ENCODE measurements around the gene SYN1. TPM values are rescaled to one million over a fixed set of nuclear protein-coding genes. Genes with fewer than 3 reads are reported as not detected.

Gene SYN1
- polyA plus RNA-seq, 2 donors = 0.08 to 0.14 TPM

- H3K4me1 ChIP-seq (ENCODE audit: control insufficient read depth in 2 of 2, insufficient read depth in 2 of 2, low read length in 1 of 2) = peaks cover 0 to 3% of the 10 kb centered on the region in 2 donors
- no peaks in the 10 kb centered on the region for H3K36me3 ChIP-seq (ENCODE audit: control insufficient read depth in 2 of 2, insufficient read depth in 2 of 2, low read length in 1 of 2)
- H3K4me3 ChIP-seq (ENCODE audit: low read depth in 1 of 2, low read length in 2 of 2) = no peak overlapping the region
- H3K9me3 ChIP-seq (ENCODE audit: control insufficient read depth in 2 of 2, insufficient read depth in 1 of 2, low read depth in 1 of 2, low read length in 1 of 2) = no peaks in the 10 kb centered on the region
- H3K27ac ChIP-seq (ENCODE audit: low read depth in 2 of 2, low read length in 1 of 2) = no peak overlapping the region
- H3K27me3 ChIP-seq (ENCODE audit: control insufficient read depth in 1 of 2, insufficient read depth in 2 of 2, low read length in 2 of 2) = no peaks in the 10 kb centered on the region
- WGBS, 2 donors = 75 to 83% methylated on average over 6 of the region's 6 CpGs
These were observed 2.2 kb upstream of the SYN1 start for GRCh38 chrX:47621851-47622250.

DNA sequence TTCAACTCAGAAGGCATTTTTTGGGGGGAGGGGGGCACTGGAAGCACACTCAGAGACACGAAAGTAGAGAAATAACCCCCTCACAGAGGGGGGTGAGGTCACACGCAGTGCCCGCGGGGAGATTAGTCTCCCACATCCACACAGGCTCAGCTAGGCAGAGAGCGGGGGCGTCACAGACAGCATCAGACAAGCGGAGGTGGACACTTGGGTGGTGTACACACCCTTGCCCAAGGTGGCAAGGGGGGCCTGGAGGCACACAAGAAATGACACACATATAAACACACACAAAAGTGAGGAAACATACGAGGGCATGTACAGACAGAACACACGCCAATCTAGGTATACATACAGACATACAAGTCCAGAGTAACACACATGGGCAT, 637 bp upstream of the SYN1 start:
- no peak overlapping the region for H3K4me3 ChIP-seq (ENCODE audit: low read depth in 1 of 2, low read length in 2 of 2)
- H3K27me3 ChIP-seq (ENCODE audit: control insufficient read depth in 1 of 2, insufficient read depth in 2 of 2, low read length in 2 of 2) = no peaks in the 10 kb centered on the region
- H3K4me1 ChIP-seq (ENCODE audit: control insufficient read depth in 2 of 2, insufficient read depth in 2 of 2, low read length in 1 of 2) = peaks cover 0 to 3% of the 10 kb centered on the region in 2 donors
- H3K9me3 ChIP-seq (ENCODE audit: control insufficient read depth in 2 of 2, insufficient read depth in 1 of 2, low read depth in 1 of 2, low read length in 1 of 2) = no peaks in the 10 kb centered on the region
- 49 to 59% methylated on average over 9 of the region's 9 CpGs for WGBS, 2 donors
- no peak overlapping the region for H3K27ac ChIP-seq (ENCODE audit: low read depth in 2 of 2, low read length in 1 of 2)
- H3K36me3 ChIP-seq (ENCODE audit: control insufficient read depth in 2 of 2, insufficient read depth in 2 of 2, low read length in 1 of 2) = no peaks in the 10 kb centered on the region

DNA sequence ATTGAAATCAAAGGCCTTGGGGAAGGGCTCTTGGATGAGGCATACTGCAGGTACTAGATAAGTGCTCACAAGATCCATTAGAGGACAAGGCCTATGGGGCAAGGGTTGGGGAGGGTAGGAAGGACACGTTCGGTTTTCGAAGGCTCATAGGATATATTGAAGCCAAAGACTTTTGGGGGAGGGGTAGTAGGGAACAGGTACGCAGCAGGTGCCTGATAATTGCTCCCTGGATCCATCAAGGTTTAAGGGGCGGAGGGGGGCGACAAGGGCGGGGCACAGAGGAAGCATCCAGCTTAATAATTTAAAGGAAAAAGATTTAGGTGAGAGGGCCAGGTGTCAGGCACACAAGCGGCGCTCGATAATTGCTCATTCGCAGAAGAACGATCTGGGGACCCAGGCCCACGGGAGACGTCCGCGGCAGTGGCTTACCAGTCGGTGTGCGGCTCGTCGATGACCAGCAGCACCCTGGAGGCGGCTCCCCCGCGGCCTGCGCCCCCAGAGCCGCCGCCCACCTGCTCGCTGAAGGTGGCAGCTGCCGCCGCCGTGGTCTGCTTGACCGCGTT, 653 bp downstream of the SYN1 start:
- H3K27me3 ChIP-seq (ENCODE audit: control insufficient read depth in 1 of 2, insufficient read depth in 2 of 2, low read length in 2 of 2) = no peaks in the 10 kb centered on the region
- no peaks in the 10 kb centered on the region for H3K9me3 ChIP-seq (ENCODE audit: control insufficient read depth in 2 of 2, insufficient read depth in 1 of 2, low read depth in 1 of 2, low read length in 1 of 2)
- 32 to 38% methylated on average over 31 to 32 of the region's 32 CpGs for WGBS, 2 donors
- no peaks in the 10 kb centered on the region for H3K36me3 ChIP-seq (ENCODE audit: control insufficient read depth in 2 of 2, insufficient read depth in 2 of 2, low read length in 1 of 2)
- no peak overlapping the region for H3K4me3 ChIP-seq (ENCODE audit: low read depth in 1 of 2, low read length in 2 of 2)
- H3K27ac ChIP-seq (ENCODE audit: low read depth in 2 of 2, low read length in 1 of 2) = no peak overlapping the region
- peaks cover 0 to 3% of the 10 kb centered on the region in 2 donors for H3K4me1 ChIP-seq (ENCODE audit: control insufficient read depth in 2 of 2, insufficient read depth in 2 of 2, low read length in 1 of 2)

DNA sequence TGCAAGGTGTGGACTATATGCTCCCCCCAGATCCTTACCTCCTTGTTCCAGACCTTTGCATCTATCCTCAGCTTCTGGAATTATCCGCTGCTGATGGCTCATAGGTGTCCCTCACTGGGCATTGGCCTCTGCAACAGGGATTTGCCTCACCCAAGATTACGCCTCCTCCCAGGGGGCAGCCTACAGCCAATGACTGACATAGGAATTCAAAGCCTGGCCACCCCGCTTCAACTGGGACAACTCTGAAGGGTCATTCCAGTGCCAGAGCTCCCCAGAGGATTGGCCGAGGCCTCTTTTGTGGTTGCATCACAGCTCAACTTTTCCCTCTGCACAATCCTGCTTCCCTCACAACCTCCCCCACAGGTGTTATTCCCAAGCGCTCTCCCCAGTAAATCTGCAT, 5.0 kb downstream of the SYN1 start:
- 68 to 86% methylated on average over 5 of the region's 5 CpGs for WGBS, 2 donors
- Histone ChIP-seq H3K27ac (ENCODE audit: low read depth in 2 of 2, low read length in 1 of 2) (no peak overlapping the region), H3K4me3 (ENCODE audit: low read depth in 1 of 2, low read length in 2 of 2) (no peak overlapping the region), H3K27me3 (ENCODE audit: control insufficient read depth in 1 of 2, insufficient read depth in 2 of 2, low read length in 2 of 2) (no peaks in the 10 kb centered on the region), H3K4me1 (ENCODE audit: control insufficient read depth in 2 of 2, insufficient read depth in 2 of 2, low read length in 1 of 2) (peaks cover 0 to 1% of the 10 kb centered on the region in 2 donors), H3K9me3 (ENCODE audit: control insufficient read depth in 2 of 2, insufficient read depth in 1 of 2, low read depth in 1 of 2, low read length in 1 of 2) (no peaks in the 10 kb centered on the region), H3K36me3 (ENCODE audit: control insufficient read depth in 2 of 2, insufficient read depth in 2 of 2, low read length in 1 of 2) (no peaks in the 10 kb centered on the region)

DNA sequence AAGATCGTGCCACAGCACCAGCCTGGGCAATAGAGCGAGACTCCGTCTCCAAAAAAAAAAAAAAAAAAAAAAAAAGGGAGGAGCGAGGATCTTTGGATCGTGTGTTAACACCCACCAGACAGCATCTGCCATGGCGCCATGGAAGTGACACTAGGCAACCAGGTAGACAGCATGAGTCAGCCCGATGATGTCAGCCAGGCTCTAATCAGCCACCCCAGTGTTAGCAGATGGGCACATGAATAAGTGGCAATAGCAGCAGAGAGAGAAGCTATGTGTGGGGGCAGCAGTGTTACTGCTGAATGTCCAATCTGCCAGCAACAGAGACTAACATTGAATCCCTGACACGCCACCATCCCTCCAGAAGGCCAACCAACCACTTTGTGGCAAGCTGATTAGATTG, 6.6 kb downstream of the SYN1 start:
- no peak overlapping the region for H3K4me3 ChIP-seq (ENCODE audit: low read depth in 1 of 2, low read length in 2 of 2)
- no peak overlapping the region for H3K27ac ChIP-seq (ENCODE audit: low read depth in 2 of 2, low read length in 1 of 2)
- 76 to 92% methylated on average over 5 to 8 of the region's 8 CpGs for WGBS, 2 donors
- H3K9me3 ChIP-seq (ENCODE audit: control insufficient read depth in 2 of 2, insufficient read depth in 1 of 2, low read depth in 1 of 2, low read length in 1 of 2) = no peaks in the 10 kb centered on the region
- H3K27me3 ChIP-seq (ENCODE audit: control insufficient read depth in 1 of 2, insufficient read depth in 2 of 2, low read length in 2 of 2) = no peaks in the 10 kb centered on the region
- H3K4me1 ChIP-seq (ENCODE audit: control insufficient read depth in 2 of 2, insufficient read depth in 2 of 2, low read length in 1 of 2) = no peaks in the 10 kb centered on the region
- H3K36me3 ChIP-seq (ENCODE audit: control insufficient read depth in 2 of 2, insufficient read depth in 2 of 2, low read length in 1 of 2) = no peaks in the 10 kb centered on the region

DNA sequence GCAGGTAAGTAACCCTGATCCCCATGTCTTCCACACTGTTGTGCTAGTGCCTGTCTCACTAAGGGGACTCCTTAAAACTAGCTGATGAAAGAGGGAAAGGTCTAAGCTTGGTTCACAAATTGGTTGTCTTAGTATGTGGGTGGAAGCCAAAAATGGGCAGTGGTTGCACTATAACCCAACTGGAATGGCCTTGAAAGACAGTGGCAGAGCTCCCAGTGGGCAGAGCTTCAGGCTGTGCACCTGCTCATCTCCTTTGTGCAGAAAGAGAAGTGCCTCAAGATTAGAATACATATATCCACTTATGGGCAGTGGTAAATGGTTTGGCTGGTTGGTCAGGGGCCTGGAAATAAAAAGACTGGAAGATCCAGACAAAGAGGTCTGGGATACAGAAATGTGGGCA, 7.2 kb downstream of the SYN1 start:
- H3K4me3 ChIP-seq (ENCODE audit: low read depth in 1 of 2, low read length in 2 of 2) = no peak overlapping the region
- no peaks in the 10 kb centered on the region for H3K36me3 ChIP-seq (ENCODE audit: control insufficient read depth in 2 of 2, insufficient read depth in 2 of 2, low read length in 1 of 2)
- H3K27me3 ChIP-seq (ENCODE audit: control insufficient read depth in 1 of 2, insufficient read depth in 2 of 2, low read length in 2 of 2) = no peaks in the 10 kb centered on the region
- no peak overlapping the region for H3K27ac ChIP-seq (ENCODE audit: low read depth in 2 of 2, low read length in 1 of 2)
- no peaks in the 10 kb centered on the region for H3K9me3 ChIP-seq (ENCODE audit: control insufficient read depth in 2 of 2, insufficient read depth in 1 of 2, low read depth in 1 of 2, low read length in 1 of 2)
- no peaks in the 10 kb centered on the region for H3K4me1 ChIP-seq (ENCODE audit: control insufficient read depth in 2 of 2, insufficient read depth in 2 of 2, low read length in 1 of 2)

- Histone ChIP-seq H3K9me3 (ENCODE audit: control insufficient read depth in 2 of 2, insufficient read depth in 1 of 2, low read depth in 1 of 2, low read length in 1 of 2) (no peaks in the 10 kb centered on the region), H3K27me3 (ENCODE audit: control insufficient read depth in 1 of 2, insufficient read depth in 2 of 2, low read length in 2 of 2) (no peaks in the 10 kb centered on the region), H3K4me1 (ENCODE audit: control insufficient read depth in 2 of 2, insufficient read depth in 2 of 2, low read length in 1 of 2) (no peaks in the 10 kb centered on the region), H3K4me3 (ENCODE audit: low read depth in 1 of 2, low read length in 2 of 2) (no peak overlapping the region), H3K36me3 (ENCODE audit: control insufficient read depth in 2 of 2, insufficient read depth in 2 of 2, low read length in 1 of 2) (no peaks in the 10 kb centered on the region), H3K27ac (ENCODE audit: low read depth in 2 of 2, low read length in 1 of 2) (no peak overlapping the region)
- WGBS, 2 donors = 76 to 94% methylated on average over 2 of the region's 2 CpGs
These were observed 7.7 kb downstream of the SYN1 start for GRCh38 chrX:47611926-47612325.

DNA sequence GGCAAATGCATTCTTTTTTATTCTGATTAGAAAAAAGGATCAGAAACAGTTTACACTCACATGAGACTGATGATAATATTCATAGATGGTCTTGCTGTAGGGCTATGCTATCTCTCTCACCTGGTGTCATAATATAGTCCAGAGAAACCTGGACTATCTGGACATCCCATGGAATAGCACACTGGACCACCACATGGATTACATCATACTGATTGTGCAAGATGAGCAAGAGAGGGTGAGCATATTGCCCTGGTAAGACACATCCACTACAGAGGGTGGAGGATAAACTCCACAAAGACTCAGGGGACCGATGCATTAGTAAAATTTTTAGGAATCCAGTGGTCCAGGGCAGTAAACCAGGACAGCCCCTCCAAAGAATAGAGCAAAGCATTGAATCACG, 8.2 kb downstream of the SYN1 start:
- Histone ChIP-seq H3K27ac (ENCODE audit: low read depth in 2 of 2, low read length in 1 of 2) (no peak overlapping the region), H3K4me3 (ENCODE audit: low read depth in 1 of 2, low read length in 2 of 2) (no peak overlapping the region), H3K27me3 (ENCODE audit: control insufficient read depth in 1 of 2, insufficient read depth in 2 of 2, low read length in 2 of 2) (no peaks in the 10 kb centered on the region), H3K9me3 (ENCODE audit: control insufficient read depth in 2 of 2, insufficient read depth in 1 of 2, low read depth in 1 of 2, low read length in 1 of 2) (no peaks in the 10 kb centered on the region), H3K4me1 (ENCODE audit: control insufficient read depth in 2 of 2, insufficient read depth in 2 of 2, low read length in 1 of 2) (no peaks in the 10 kb centered on the region), H3K36me3 (ENCODE audit: control insufficient read depth in 2 of 2, insufficient read depth in 2 of 2, low read length in 1 of 2) (no peaks in the 10 kb centered on the region)
- WGBS, 2 donors = 85 to 94% methylated on average over 2 of the region's 2 CpGs

DNA sequence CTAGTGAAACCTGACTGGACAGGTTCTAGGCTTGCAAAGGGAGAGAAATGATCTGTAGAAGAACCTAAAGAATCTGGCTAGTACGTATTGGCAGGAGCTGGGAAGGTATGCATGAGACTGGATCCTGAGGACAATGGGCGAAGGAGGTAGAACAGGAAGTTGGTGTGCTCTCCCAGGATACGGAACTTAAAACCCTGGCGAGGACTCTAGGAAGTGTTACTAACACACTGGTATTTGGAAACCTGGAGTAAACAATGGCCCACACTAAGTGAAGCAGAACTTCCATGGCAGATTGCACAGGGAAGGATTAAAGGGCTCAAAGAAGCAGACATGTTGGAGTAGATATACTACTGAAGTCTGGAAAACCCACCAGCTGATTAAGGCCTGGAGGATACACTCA, 9.1 kb downstream of the SYN1 start:
- Histone ChIP-seq H3K36me3 (ENCODE audit: control insufficient read depth in 2 of 2, insufficient read depth in 2 of 2, low read length in 1 of 2) (no peaks in the 10 kb centered on the region), H3K4me1 (ENCODE audit: control insufficient read depth in 2 of 2, insufficient read depth in 2 of 2, low read length in 1 of 2) (no peaks in the 10 kb centered on the region), H3K9me3 (ENCODE audit: control insufficient read depth in 2 of 2, insufficient read depth in 1 of 2, low read depth in 1 of 2, low read length in 1 of 2) (no peaks in the 10 kb centered on the region), H3K4me3 (ENCODE audit: low read depth in 1 of 2, low read length in 2 of 2) (no peak overlapping the region), H3K27me3 (ENCODE audit: control insufficient read depth in 1 of 2, insufficient read depth in 2 of 2, low read length in 2 of 2) (no peaks in the 10 kb centered on the region), H3K27ac (ENCODE audit: low read depth in 2 of 2, low read length in 1 of 2) (no peak overlapping the region)
- 55 to 68% methylated on average over 4 of the region's 4 CpGs for WGBS, 2 donors

DNA sequence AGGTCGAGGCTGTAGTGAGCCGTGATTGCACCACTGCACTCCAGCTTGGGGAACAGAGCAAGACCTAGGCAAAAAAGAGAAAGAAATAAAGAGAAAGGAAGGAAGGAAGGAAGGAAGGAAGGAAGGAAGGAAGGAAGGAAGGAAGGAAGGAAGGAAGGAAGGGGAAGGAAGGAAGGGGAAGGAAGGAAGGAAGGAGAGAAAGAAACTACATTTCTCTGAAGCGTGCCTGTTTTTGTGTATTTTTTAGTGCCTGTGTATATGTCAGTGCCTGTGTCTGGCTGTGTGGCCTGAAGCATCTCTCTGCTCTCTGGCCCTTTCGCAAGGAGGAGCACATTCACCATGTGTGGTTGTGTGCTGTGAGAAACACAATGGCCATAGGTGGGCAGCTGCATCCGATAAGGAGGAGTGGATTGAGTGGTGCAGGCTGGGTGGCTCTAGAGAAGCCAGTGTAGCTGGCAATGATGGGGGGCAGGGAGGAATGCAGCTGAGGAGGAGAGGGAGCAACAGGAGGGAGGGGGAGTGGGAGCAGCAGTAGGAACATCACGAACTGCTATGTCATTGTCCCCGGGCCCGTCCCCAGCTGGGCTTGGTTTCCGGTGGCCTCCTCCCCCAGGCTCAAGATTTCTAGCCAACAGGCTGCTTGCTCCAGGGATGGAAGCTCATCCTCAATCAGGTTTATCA, 11.4 kb downstream of the SYN1 start:
- Histone ChIP-seq H3K9me3 (ENCODE audit: control insufficient read depth in 2 of 2, insufficient read depth in 1 of 2, low read depth in 1 of 2, low read length in 1 of 2) (no peaks in the 10 kb centered on the region), H3K4me1 (ENCODE audit: control insufficient read depth in 2 of 2, insufficient read depth in 2 of 2, low read length in 1 of 2) (no peaks in the 10 kb centered on the region), H3K36me3 (ENCODE audit: control insufficient read depth in 2 of 2, insufficient read depth in 2 of 2, low read length in 1 of 2) (no peaks in the 10 kb centered on the region), H3K27me3 (ENCODE audit: control insufficient read depth in 1 of 2, insufficient read depth in 2 of 2, low read length in 2 of 2) (no peaks in the 10 kb centered on the region), H3K4me3 (ENCODE audit: low read depth in 1 of 2, low read length in 2 of 2) (no peak overlapping the region), H3K27ac (ENCODE audit: low read depth in 2 of 2, low read length in 1 of 2) (no peak overlapping the region)
- 48 to 64% methylated on average over 9 of the region's 9 CpGs for WGBS, 2 donors

Data from esophagus (tissue), 2 donors.